ENCODE results near the gene FOXJ3.

DNA sequence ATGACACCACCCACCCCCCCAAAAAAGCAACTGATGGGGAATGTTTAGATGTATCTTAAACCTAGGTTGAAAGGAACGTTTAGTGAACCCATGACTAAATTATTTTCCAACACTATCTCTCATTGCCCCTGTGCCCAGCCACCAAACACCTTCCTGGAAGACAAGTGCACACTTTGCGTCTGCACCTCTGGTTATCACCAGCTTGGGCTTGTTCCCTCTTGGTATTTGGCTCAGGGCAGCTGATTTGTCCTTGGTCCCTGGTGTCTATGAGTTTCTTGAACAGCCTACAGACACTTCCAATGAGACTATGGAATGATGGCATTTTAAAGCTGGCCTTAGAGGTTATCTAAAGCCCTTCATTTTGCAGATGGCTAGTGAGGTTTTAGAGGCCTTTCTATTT, 30.1 kb upstream of the FOXJ3 start:
- no peak for TF ChIP-seq POLR2A (IDR thresholded peaks at IDR 0.05)
- TF ChIP-seq, protein P1, sequence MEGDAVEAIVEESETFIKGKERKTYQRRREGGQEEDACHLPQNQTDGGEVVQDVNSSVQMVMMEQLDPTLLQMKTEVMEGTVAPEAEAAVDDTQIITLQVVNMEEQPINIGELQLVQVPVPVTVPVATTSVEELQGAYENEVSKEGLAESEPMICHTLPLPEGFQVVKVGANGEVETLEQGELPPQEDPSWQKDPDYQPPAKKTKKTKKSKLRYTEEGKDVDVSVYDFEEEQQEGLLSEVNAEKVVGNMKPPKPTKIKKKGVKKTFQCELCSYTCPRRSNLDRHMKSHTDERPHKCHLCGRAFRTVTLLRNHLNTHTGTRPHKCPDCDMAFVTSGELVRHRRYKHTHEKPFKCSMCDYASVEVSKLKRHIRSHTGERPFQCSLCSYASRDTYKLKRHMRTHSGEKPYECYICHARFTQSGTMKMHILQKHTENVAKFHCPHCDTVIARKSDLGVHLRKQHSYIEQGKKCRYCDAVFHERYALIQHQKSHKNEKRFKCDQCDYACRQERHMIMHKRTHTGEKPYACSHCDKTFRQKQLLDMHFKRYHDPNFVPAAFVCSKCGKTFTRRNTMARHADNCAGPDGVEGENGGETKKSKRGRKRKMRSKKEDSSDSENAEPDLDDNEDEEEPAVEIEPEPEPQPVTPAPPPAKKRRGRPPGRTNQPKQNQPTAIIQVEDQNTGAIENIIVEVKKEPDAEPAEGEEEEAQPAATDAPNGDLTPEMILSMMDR (IDR thresholded peaks at IDR 0.05) = no peak
- no peak for TF ChIP-seq POLR2AphosphoS5 (IDR thresholded peaks at IDR 0.05)
- no peak for TF ChIP-seq EP300 (IDR thresholded peaks at IDR 0.05)

All from sigmoid colon (tissue), 4 donors.